SK-N-MC (cell line): ENCODE data around the gene KCNN3.

ENCODE experiments used
- EZH2 ChIP-seq: fragments of 200-600 bp; sonication (generic); IDR thresholded peaks from one replicate; pipeline ENCODE4 v1.6.1; 2017; ENCODE audit warnings: antibody characterized with exemption
- FOXP2 ChIP-seq: optimal IDR thresholded peaks from 2 replicates; pipeline ENCODE3; 2011; ENCODE audit warnings: mild to moderate bottlenecking, moderate library complexity; ENCODE audit not compliant: insufficient read depth; ENCODE audit errors: extremely low read length, control extremely low read depth
- POLR2AphosphoS5 ChIP-seq: IDR thresholded peaks from 2 replicates; pipeline ENCODE4 v1.6.1; 2012; ENCODE audit warnings: mild to moderate bottlenecking, low read depth, low read length, borderline replicate concordance

- TF ChIP-seq EZH2 (no peak), POLR2AphosphoS5 (no peak), FOXP2 (no peak)
Measured at GRCh38 chr1:154886281-154887015, 16.4 kb upstream of the KCNN3 start.
